G401.6 (cell line): ENCODE data around the gene OR6P1.

Experiments
- FAIRE-seq: peaks from 2 replicates; lab custom pipeline; 2012; peaks lifted over from hg19 to GRCh38; lab: Jason Lieb, UNC

The OR6P1 gene

GRCh38 chr1:158570480-158570879 lies at the start of gene OR6P1:
Gene OR6P1 (minus strand): TSS chr1:158570580. CDS start chr1:158563604, 6,976 bp downstream.
- no peak for FAIRE-seq

DNA sequence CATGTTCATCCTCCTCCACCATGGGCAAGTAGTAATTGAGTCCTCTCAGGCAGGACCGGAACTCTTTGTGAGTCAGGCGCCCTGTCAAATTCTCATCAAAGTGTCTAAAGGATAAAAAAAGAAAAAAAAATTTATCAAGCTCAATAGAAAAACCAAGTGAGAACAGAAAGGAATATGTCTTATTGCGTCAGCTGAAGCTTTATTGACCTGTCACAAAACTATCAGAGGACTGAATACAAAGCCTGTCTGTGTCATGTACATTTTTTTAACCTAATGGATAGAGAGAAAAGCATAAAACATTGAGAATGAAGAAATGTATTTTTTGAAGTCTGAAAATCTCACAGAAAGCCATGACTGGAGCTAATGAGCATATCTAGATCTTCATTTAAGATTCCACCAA lies 43.4 kb upstream of the OR6P1 start:
- no peak for FAIRE-seq

- FAIRE-seq, result no peak
Observed at GRCh38 chr1:158611916-158612315, 41.5 kb upstream of the OR6P1 start.

DNA sequence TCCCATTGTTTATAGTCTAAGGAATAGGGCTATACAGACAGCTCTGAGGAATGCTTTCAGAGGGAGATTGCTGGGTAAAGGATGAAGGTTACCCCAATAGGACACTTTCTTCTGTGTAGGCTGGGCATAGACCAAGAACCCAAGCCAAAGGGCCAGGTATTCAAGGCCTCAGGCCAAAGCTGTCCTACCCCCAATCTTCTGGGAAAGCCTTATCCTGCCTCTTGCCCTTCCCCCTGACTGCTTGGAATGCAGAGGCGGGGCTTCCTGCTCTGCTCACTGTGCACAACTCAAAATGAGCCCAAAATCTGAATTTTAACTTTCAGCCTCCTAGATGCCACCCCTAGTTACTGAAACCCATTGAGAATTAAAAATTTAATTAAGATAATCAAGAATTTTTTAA lies 36.9 kb upstream of the OR6P1 start:
- no peak for FAIRE-seq

- no peak for FAIRE-seq
Observed at GRCh38 chr1:158604968-158605367, 34.6 kb upstream of the OR6P1 start, which contains the start of gene OR10Z1. Gene OR10Z1 (plus strand): TSS chr1:158605268. CDS start chr1:158606439, 1,171 bp downstream.

DNA sequence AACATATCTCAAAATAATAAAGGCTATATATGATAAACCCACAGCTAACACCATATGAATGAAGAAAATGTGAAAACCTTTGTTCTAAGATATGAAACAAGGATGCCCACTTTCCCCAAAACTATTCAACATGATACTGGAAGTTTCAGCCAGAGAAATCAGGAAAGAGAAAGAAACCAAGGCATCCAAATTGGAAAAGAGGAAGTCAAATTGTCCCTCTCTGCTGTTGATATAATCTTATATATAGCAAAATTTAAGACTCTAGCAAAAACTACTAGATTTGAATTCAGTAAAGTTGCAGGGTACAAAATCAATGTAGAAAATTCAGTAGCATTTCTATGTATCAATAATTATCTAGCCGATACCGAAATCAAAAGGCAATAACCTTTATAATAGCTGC lies 30.4 kb upstream of the OR6P1 start:
- no peak for FAIRE-seq

GRCh38 chr1:158586942-158587341 lies 16.6 kb upstream of the OR6P1 start:
- no peak for FAIRE-seq

- no peak for FAIRE-seq
Observed at GRCh38 chr1:158583962-158584361, 13.6 kb upstream of the OR6P1 start.

GRCh38 chr1:158579733-158580132 lies 9.4 kb upstream of the OR6P1 start, which contains the start of gene OR10X1:
Gene OR10X1 (minus strand): TSS chr1:158579899. CDS start chr1:158579899, 0 bp downstream.
- FAIRE-seq, result no peak

DNA sequence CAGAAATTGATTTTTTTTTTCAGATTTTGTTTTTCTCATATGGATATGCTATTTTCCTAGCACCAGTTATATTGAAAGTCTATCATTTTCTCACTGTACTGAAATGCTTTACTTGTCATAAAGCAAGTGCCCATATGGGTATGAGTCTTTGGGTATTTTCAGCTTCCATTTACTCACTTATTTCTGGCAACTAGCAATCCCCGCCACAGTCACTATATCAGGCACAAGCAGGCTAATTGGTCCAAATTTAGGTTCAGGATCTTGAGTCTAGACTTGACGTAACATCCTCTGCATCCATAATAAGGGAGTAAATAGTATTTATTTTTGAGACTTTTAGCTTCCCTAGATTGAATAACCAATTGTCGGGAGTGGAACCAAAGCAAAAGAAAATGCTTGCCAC lies 7.2 kb upstream of the OR6P1 start:
- no peak for FAIRE-seq

- FAIRE-seq, result no peak
Observed at GRCh38 chr1:158572226-158572625, 1.8 kb upstream of the OR6P1 start.

DNA sequence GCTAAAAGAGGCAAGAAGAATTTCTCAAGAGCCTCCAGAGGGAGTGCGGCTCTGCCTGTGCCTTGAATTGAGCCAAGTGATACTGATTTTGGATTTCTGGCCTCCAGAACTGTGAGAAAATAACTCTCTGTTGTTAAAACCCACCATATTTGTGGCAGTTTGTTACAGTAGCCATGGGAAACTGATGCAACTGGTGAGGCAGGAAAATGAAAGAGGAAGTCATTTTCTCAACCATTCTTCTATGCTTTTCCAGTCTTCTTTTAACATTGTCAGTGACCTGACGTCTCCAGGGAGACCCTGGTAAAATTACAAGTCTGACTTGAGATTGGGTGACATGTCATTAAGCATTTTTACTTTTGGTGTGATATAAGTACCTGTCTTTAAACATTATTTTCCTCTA lies 5.8 kb downstream of the OR6P1 start:
- no peak for FAIRE-seq

GRCh38 chr1:158563853-158564252 lies 6.5 kb downstream of the OR6P1 start:
- no peak for FAIRE-seq

- no peak for FAIRE-seq
Observed at GRCh38 chr1:158559696-158560095, 10.7 kb downstream of the OR6P1 start.

GRCh38 chr1:158554352-158554751 lies 16.0 kb downstream of the OR6P1 start, which contains the start of gene OR6Y1:
Gene OR6Y1 (minus strand): TSS chr1:158554405. CDS start chr1:158548105, 6,300 bp downstream.
- FAIRE-seq, result no peak

DNA sequence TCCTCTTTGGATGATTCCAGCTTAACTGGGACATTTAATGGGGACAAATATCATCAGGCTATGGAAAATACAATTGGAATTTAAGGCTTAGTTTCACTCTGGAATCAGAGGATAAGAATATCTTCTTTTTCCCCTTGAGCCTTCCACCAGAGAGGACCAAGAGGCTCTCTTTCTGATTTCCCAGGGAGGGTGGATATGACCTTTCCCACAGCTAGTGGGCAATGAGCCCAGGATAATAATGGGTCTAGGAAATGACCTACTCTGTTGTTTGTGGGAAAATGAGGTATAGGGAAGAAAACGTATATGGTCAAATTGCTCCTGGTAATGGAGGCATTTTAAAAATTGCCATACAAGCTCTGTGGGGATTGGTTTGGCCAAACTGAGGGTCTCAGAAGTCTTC lies 18.1 kb downstream of the OR6P1 start:
- no peak for FAIRE-seq

DNA sequence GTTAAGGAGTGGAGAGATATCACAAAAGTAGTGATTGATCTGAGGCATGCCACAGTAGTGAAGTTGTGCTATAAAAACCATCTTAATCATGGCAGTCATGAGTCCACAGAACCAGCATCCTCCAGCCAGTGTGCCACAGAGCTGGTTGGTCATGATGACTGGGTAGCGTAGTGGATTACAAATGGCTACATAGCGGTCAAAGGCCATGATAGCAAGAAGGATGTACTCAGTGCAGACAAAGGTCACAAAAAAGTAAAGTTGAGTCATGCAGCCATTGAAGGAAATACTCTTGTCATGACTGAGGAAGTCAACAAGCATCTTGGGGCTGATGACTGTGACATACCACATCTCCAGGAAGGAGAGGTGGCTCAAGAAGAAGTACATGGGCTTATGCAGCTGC lies 22.8 kb downstream of the OR6P1 start:
- FAIRE-seq, result no peak

DNA sequence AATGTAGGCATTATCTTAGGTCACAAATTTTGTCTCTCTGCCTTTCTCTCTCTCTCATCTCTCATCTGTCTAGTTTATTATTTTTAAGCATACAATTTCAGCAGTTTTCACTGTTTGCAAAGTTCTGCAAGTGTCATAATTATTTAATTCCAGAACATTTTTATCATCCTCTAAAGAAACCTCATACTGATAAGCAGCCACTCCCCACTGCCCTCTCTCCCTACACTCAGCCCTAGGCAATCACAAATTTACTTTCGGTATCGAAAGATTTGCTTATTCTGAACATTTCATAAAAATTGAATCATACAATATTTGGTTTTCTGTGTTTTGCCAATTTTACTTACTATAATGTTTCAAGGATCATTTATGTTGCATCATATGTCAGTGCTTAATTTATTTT lies 32.8 kb downstream of the OR6P1 start:
- FAIRE-seq, result no peak

DNA sequence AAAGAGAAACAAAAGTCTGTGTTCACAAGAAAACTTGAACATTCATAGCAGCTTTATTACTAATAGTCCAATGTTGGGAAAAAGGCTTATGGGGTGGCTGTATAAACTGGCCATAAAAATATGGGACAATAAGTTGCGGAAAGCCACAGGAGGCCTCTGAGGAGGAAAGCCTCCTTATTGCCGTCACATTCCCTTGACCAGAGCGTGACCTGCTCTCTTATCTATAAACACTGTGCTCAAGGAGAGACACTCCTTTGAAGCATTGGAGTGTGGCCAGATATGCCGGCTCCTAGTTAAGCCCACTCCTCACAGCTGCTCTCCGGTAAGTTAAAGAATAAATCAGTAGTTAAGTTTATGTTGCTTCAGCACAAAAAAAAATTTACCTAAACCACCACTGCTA lies 35.9 kb downstream of the OR6P1 start:
- no peak for FAIRE-seq

GRCh38 chr1:158527190-158527815 lies 43.1 kb downstream of the OR6P1 start:
- no peak for FAIRE-seq

- FAIRE-seq, result no peak
Observed at GRCh38 chr1:158521666-158522058, 48.7 kb downstream of the OR6P1 start.

GRCh38 chr1:158520955-158521665 lies 49.3 kb downstream of the OR6P1 start:
- no peak for FAIRE-seq

DNA sequence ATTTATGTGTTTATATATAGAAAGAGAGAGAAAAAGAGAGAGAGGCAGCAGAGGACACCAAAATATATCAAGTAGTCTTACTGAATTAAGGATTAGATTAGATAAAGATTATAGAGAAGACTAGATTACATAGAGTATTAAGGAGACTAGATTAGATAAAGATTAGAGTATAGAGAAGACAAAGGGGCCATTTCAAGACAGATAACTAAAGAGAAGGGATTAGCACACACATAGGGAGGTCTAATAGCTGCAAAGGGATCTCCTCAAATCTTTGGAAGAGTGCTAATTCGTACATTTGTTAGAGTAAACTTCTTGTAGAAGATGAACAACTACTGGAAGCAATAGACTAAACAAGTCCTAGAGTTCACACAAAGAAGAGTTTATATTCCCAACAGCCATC lies 50.4 kb downstream of the OR6P1 start:
- FAIRE-seq, result no peak

GRCh38 chr1:158516966-158517365 lies 53.4 kb downstream of the OR6P1 start:
- FAIRE-seq, result no peak
